HUES64 (cell line): Measurements from ENCODE around the gene TSPAN15.
"Not testable (repeated sequence)": the region's sequence is repeated elsewhere in the genome, so short reads cannot be mapped to it uniquely, and the experiment has no call there.

ENCODE experiments used
- H3K27ac ChIP-seq: 2 replicates; pipeline ENCODE4 v1.7.0; 2013; ENCODE audit warnings: low read depth, low read length, inconsistent platforms
- H3K27me3 ChIP-seq: 2 replicates; pipeline ENCODE4 v1.6.1; 2013; ENCODE audit warnings: mild to moderate bottlenecking, low read length; ENCODE audit not compliant: insufficient read depth
- H3K36me3 ChIP-seq: 2 replicates; pipeline ENCODE4 v1.6.1; 2013; ENCODE audit warnings: mild to moderate bottlenecking, low read length; ENCODE audit not compliant: insufficient read depth
- H3K4me1 ChIP-seq: 2 replicates; pipeline ENCODE4 v1.6.1; 2013; ENCODE audit warnings: mild to moderate bottlenecking, low read length, moderate library complexity; ENCODE audit not compliant: insufficient read depth
- H3K4me3 ChIP-seq: 2 replicates; pipeline ENCODE4 v1.5.1; 2013; ENCODE audit warnings: mild to moderate bottlenecking, low read length, moderate library complexity
- H3K9ac ChIP-seq: 2 replicates; pipeline ENCODE4 v1.6.1; 2013; ENCODE audit warnings: mild to moderate bottlenecking, low read depth, low read length
- H3K9me3 ChIP-seq: 2 replicates; pipeline ENCODE4 v1.6.1; 2013; ENCODE audit warnings: low read depth, low read length; ENCODE audit not compliant: insufficient read depth
- WGBS: fragments of 150-250, 120-280 bp; methylation state at CpG from one replicate; pipeline ENCODE4 v1.1.7; 2013; ENCODE audit warnings: missing lambda C conversion rate; 5-methylcytosine and 5-hydroxymethylcytosine counted together

TSPAN15 gene

DNA sequence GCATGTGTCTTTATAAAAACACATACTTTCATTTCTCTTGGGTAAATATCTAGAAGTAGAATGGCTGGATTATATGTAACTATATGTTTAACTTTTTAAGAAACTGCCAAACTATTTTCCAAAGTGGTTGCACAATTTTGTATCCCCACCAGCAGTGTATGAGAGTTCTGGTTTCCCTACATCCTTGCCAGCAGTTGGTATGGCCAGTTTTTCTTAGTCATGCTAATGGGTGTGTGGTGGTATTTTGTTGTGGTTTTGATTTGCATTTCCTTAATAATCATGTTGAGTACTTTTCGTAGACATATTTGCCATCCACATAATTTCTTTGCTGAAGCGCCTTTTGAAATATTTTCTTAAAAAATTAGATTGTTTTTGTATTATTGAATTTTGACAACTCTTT, 61.6 kb downstream of the TSPAN15 start:
- no peak overlapping the region for H3K27ac ChIP-seq
- no peaks in the 10 kb centered on the region for H3K9me3 ChIP-seq
- WGBS = no CpG with 5 or more reads among the region's 2 CpGs
- H3K9ac ChIP-seq = no peak overlapping the region
- H3K4me1 ChIP-seq = no peaks in the 10 kb centered on the region
- H3K36me3 ChIP-seq = no peaks in the 10 kb centered on the region
- H3K4me3 ChIP-seq = no peak overlapping the region
- H3K27me3 ChIP-seq = no peaks in the 10 kb centered on the region

GRCh38 chr10:69513617-69514016, 62.4 kb downstream of the TSPAN15 start:
- WGBS = 88% methylated on average over 4 of the region's 4 CpGs
- no peaks in the 10 kb centered on the region for H3K27me3 ChIP-seq

GRCh38 chr10:69515699-69516259, 64.5 kb downstream of the TSPAN15 start:
- H3K4me3 ChIP-seq = no peak overlapping the region
- no peaks in the 10 kb centered on the region for H3K36me3 ChIP-seq
- H3K27ac ChIP-seq = no peak overlapping the region
- H3K27me3 ChIP-seq = no peaks in the 10 kb centered on the region
- no peaks in the 10 kb centered on the region for H3K9me3 ChIP-seq
- H3K9ac ChIP-seq = no peak overlapping the region
- no peaks in the 10 kb centered on the region for H3K4me1 ChIP-seq
- WGBS = 26% methylated on average over 10 of the region's 11 CpGs

More at GRCh38 chr10:69513617-69514016, 62.4 kb downstream of the TSPAN15 start:
- H3K4me1 ChIP-seq = no peaks in the 10 kb centered on the region
- H3K27ac ChIP-seq = no peak overlapping the region
- H3K4me3 ChIP-seq = no peak overlapping the region
- no peak overlapping the region for H3K9ac ChIP-seq
- no peaks in the 10 kb centered on the region for H3K36me3 ChIP-seq
- H3K9me3 ChIP-seq = no peaks in the 10 kb centered on the region

DNA sequence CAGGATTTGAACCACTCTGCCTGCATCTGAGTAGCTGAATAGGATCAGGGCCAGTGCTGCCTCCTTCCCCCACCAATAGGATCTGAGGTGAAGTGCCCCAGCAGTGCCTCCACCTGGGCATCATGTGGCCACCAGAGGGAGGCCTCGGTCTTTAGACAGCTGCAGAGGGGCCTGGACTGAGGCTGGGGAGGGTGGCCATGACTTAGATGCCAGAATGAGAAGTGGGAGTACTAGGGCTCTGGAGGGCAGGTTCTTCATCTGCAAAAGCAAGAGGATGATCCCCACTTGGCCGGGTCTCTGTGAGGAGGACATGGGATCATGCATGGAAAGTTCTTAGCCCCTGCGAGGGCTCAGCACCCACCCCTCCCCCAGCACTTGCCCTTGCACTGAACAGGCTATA, 65.1 kb downstream of the TSPAN15 start:
- H3K27me3 ChIP-seq = no peaks in the 10 kb centered on the region
- no peak overlapping the region for H3K27ac ChIP-seq
- no peaks in the 10 kb centered on the region for H3K36me3 ChIP-seq
- WGBS = 27% methylated on average over 3 of the region's 3 CpGs
- H3K9ac ChIP-seq = no peak overlapping the region
- H3K9me3 ChIP-seq = no peaks in the 10 kb centered on the region
- H3K4me1 ChIP-seq = no peaks in the 10 kb centered on the region
- H3K4me3 ChIP-seq = no peak overlapping the region

DNA sequence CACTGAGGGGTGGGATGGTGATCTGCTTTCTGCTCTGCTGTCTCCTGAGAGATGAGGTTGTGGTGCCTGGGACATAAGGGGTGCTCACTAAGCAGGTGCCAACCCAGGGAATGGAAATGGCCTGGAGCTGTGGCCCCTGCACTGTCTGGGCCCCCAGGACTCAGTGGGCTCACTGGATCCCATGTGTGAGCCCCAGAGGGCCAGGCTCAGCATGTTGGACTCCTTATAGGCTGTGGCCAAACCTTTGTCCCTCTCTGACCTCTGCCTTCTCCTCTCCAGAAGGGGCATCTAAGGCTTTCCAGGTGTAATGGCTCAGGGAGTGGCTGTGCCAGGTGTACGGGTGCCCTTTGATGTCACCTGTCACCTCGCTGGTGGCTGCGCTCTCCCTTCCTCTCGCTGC, 65.5 kb downstream of the TSPAN15 start:
- Histone ChIP-seq H3K27ac (no peak overlapping the region), H3K9me3 (no peaks in the 10 kb centered on the region), H3K4me3 (no peak overlapping the region), H3K36me3 (no peaks in the 10 kb centered on the region), H3K9ac (no peak overlapping the region), H3K4me1 (no peaks in the 10 kb centered on the region), H3K27me3 (no peaks in the 10 kb centered on the region)
- 94% methylated on average over 4 of the region's 4 CpGs for WGBS

GRCh38 chr10:69517271-69517848, 66.1 kb downstream of the TSPAN15 start:
- no peaks in the 10 kb centered on the region for H3K36me3 ChIP-seq
- 90% methylated on average over 9 of the region's 9 CpGs for WGBS
- no peaks in the 10 kb centered on the region for H3K4me1 ChIP-seq
- H3K27me3 ChIP-seq = no peaks in the 10 kb centered on the region
- no peak overlapping the region for H3K9ac ChIP-seq
- no peak overlapping the region for H3K27ac ChIP-seq
- no peaks in the 10 kb centered on the region for H3K9me3 ChIP-seq
- H3K4me3 ChIP-seq = no peak overlapping the region

GRCh38 chr10:69527961-69528360, 76.7 kb downstream of the TSPAN15 start:
- H3K9ac ChIP-seq = no peak overlapping the region
- no peaks in the 10 kb centered on the region; the same call in 1 of the 2 replicates for H3K27me3 ChIP-seq
- no peaks in the 10 kb centered on the region for H3K9me3 ChIP-seq
- 96% methylated on average over 11 of the region's 11 CpGs for WGBS
- H3K36me3 ChIP-seq = no peaks in the 10 kb centered on the region
- no peak overlapping the region for H3K4me3 ChIP-seq
- no peaks in the 10 kb centered on the region for H3K4me1 ChIP-seq
- no peak overlapping the region for H3K27ac ChIP-seq

- H3K36me3 ChIP-seq = no peaks in the 10 kb centered on the region
- no peak overlapping the region for H3K9ac ChIP-seq
- WGBS = 91% methylated on average over 3 of the region's 3 CpGs
- no peaks in the 10 kb centered on the region for H3K4me1 ChIP-seq
- no peak overlapping the region for H3K27ac ChIP-seq
- H3K4me3 ChIP-seq = no peak overlapping the region
- H3K9me3 ChIP-seq = no peaks in the 10 kb centered on the region
- H3K27me3 ChIP-seq = no peaks in the 10 kb centered on the region; the same call in 1 of the 2 replicates
Measured at GRCh38 chr10:69533658-69534057, 82.4 kb downstream of the TSPAN15 start.

GRCh38 chr10:69536521-69536920, 85.3 kb downstream of the TSPAN15 start:
- H3K27ac ChIP-seq, H3K4me3 ChIP-seq, H3K27me3 ChIP-seq, H3K9ac ChIP-seq, H3K4me1 ChIP-seq, H3K36me3 ChIP-seq: not testable (repeated sequence)
- 95% methylated on average over 11 of the region's 11 CpGs for WGBS
- peaks cover 15% of the 10 kb centered on the region for H3K9me3 ChIP-seq

DNA sequence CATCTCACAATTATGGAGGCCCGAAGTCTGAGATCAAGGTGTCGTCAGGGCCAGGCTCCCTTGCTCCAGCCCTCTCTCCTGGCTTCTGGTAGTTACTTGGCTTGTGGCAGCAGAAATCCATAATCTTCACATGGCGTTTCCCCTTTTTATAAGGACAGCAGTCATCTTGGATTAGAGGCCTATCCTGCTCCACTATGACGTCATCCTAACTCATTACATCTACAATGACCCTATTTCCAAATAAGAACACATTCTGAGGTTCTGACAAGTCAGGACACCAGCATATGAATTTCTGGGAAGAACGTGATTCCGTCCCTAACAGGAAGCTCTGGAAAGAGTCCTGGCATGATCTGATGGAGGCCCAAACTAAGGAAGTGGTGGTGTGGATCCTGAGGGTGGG, 86.2 kb downstream of the TSPAN15 start:
- WGBS = 92% methylated on average over 6 of the region's 6 CpGs
- Histone ChIP-seq H3K4me3 (no peak overlapping the region), H3K4me1 (no peaks in the 10 kb centered on the region), H3K36me3 (no peaks in the 10 kb centered on the region), H3K27me3 (no peaks in the 10 kb centered on the region; the same call in 1 of the 2 replicates), H3K27ac (no peak overlapping the region), H3K9me3 (peaks cover 19% of the 10 kb centered on the region), H3K9ac (no peak overlapping the region)

- Histone ChIP-seq H3K4me1 (no peaks in the 10 kb centered on the region), H3K27ac (no peak overlapping the region), H3K9me3 (peaks cover 23% of the 10 kb centered on the region), H3K36me3 (no peaks in the 10 kb centered on the region), H3K27me3 (peaks cover 5% of the 10 kb centered on the region; the same call in 1 of the 2 replicates), H3K4me3 (no peak overlapping the region), H3K9ac (no peak overlapping the region)
- 80% methylated on average over 3 of the region's 3 CpGs for WGBS
Measured at GRCh38 chr10:69538461-69538860, 87.2 kb downstream of the TSPAN15 start.

GRCh38 chr10:69541463-69541862, 90.2 kb downstream of the TSPAN15 start:
- Histone ChIP-seq H3K27me3 (peaks cover 9% of the 10 kb centered on the region; the same call in 1 of the 2 replicates), H3K9me3 (peaks cover 23% of the 10 kb centered on the region), H3K9ac (no peak overlapping the region), H3K4me3 (no peak overlapping the region), H3K4me1 (peaks cover 5% of the 10 kb centered on the region; the same call in 1 of the 2 replicates), H3K27ac (no peak overlapping the region), H3K36me3 (no peaks in the 10 kb centered on the region)
- 93% methylated on average over 2 of the region's 2 CpGs for WGBS
